ENCODE data around the gene MBD6. TPM values are rescaled to one million over a fixed set of nuclear protein-coding genes. Genes with fewer than 3 reads are reported as not detected.

MBD6 gene
- total RNA-seq, 2 experiments from 2014 or later = 80.9 to 85.4 TPM

- H3K27me3 Mint-ChIP-seq = no peaks in the 10 kb centered on the region
- ATAC-seq (peak; percentile 73), DNase-seq (peak; percentile 100)
- H3K4me1 Mint-ChIP-seq = peaks cover 55% of the 10 kb centered on the region
- CTCF ChIA-PET = interaction anchor here (1.0 to 2.7 kb wide), 7 partner anchors 23 to 91 kb away, joined by 3 to 10 read pairs (median 3); partner anchors contain the start of genes ARHGEF25, DCTN2 and GLI1
- H3K27ac Mint-ChIP-seq = peak within 1 kb of the TSS; percentile 100
- peaks cover 48% of the 10 kb centered on the region for H3K36me3 Mint-ChIP-seq
- peak within 1 kb of the TSS; percentile 93 for H3K4me3 Mint-ChIP-seq
- no peaks in the 10 kb centered on the region for H3K9me3 Mint-ChIP-seq (ENCODE audit: low read depth)
Measured at GRCh38 chr12:57520053-57520818, 2.4 kb upstream of the MBD6 start, which contains the start of gene DDIT3. DDIT3 (minus strand) TSS chr12:57520514; CDS start chr12:57517406, 3,108 bp downstream.

GRCh38 chr12:57521525-57522010 is 1.1 kb upstream of the MBD6 start:
- DNase-seq (peak; percentile 64), ATAC-seq (no peak)
- H3K27ac Mint-ChIP-seq = peak overlapping the region; percentile 100
- peaks cover 52% of the 10 kb centered on the region for H3K4me1 Mint-ChIP-seq
- CTCF ChIA-PET = interaction anchor here (1.1 to 2.7 kb wide), 4 partner anchors 25 to 63 kb away, joined by 3 to 10 read pairs (median 5); partner anchors contain the start of genes DCTN2 and GLI1
- H3K9me3 Mint-ChIP-seq (ENCODE audit: low read depth) = no peaks in the 10 kb centered on the region
- H3K4me3 Mint-ChIP-seq = peak overlapping the region; percentile 76
- H3K27me3 Mint-ChIP-seq = no peaks in the 10 kb centered on the region
- peaks cover 35% of the 10 kb centered on the region for H3K36me3 Mint-ChIP-seq

- CTCF ChIA-PET = interaction anchor here (1.2 to 2.4 kb wide), 6 partner anchors 24 to 96 kb away, joined by 3 to 13 read pairs (median 6); partner anchors contain the start of genes DCTN2 and GLI1
- DNase-seq (peak; percentile 68), ATAC-seq (no peak)
- no peaks in the 10 kb centered on the region for H3K9me3 Mint-ChIP-seq (ENCODE audit: low read depth)
- H3K4me3 Mint-ChIP-seq = peak overlapping the region; percentile 92
- H3K36me3 Mint-ChIP-seq = peaks cover 28% of the 10 kb centered on the region
- H3K27ac Mint-ChIP-seq = peak overlapping the region; percentile 91
- no peaks in the 10 kb centered on the region for H3K27me3 Mint-ChIP-seq
- peaks cover 46% of the 10 kb centered on the region for H3K4me1 Mint-ChIP-seq
Measured at GRCh38 chr12:57522887-57523705, 472 bp downstream of the MBD6 start.

GRCh38 chr12:57523706-57524614 is 1.3 kb downstream of the MBD6 start:
- Mint-ChIP-seq H3K27ac (peak overlapping the region; percentile 91), H3K4me3 (peak overlapping the region; percentile 92), H3K9me3 (ENCODE audit: low read depth) (no peaks in the 10 kb centered on the region), H3K36me3 (peaks cover 28% of the 10 kb centered on the region), H3K4me1 (peaks cover 38% of the 10 kb centered on the region), H3K27me3 (no peaks in the 10 kb centered on the region)
- CTCF ChIA-PET = interaction anchor here (0.9 to 2.4 kb wide), 10 partner anchors 20 to 97 kb away, joined by 3 to 13 read pairs (median 4); partner anchors contain the start of genes ARHGAP9, DCTN2 and GLI1
- ATAC-seq (no peak), DNase-seq (no peak)

GRCh38 chr12:57524814-57525614 is 2.4 kb downstream of the MBD6 start:
- ATAC-seq = no peak
- Mint-ChIP-seq H3K4me1 (peaks cover 33% of the 10 kb centered on the region), H3K36me3 (peaks cover 23% of the 10 kb centered on the region), H3K27ac (peak overlapping the region; percentile 32), H3K27me3 (no peaks in the 10 kb centered on the region), H3K9me3 (ENCODE audit: low read depth) (no peaks in the 10 kb centered on the region), H3K4me3 (no peak overlapping the region)
- CTCF ChIA-PET = interaction anchor here (0.9 to 2.4 kb wide), 6 partner anchors 19 to 96 kb away, joined by 3 to 13 read pairs (median 6); partner anchors contain the start of genes ARHGAP9, DCTN2 and GLI1
- no peak for DNase-seq

GRCh38 chr12:57525615-57526383 is 3.2 kb downstream of the MBD6 start:
- Mint-ChIP-seq H3K36me3 (peaks cover 24% of the 10 kb centered on the region), H3K4me1 (peaks cover 32% of the 10 kb centered on the region), H3K27ac (no peak overlapping the region), H3K4me3 (no peak overlapping the region), H3K27me3 (no peaks in the 10 kb centered on the region), H3K9me3 (ENCODE audit: low read depth) (no peaks in the 10 kb centered on the region)
- ATAC-seq (no peak), DNase-seq (no peak)
- CTCF ChIA-PET = no interaction called here

- H3K4me3 Mint-ChIP-seq = no peak overlapping the region
- no peak for DNase-seq
- peaks cover 26% of the 10 kb centered on the region for H3K36me3 Mint-ChIP-seq
- no peaks in the 10 kb centered on the region for H3K9me3 Mint-ChIP-seq (ENCODE audit: low read depth)
- ATAC-seq = no peak
- H3K27me3 Mint-ChIP-seq = no peaks in the 10 kb centered on the region
- CTCF ChIA-PET = no interaction called here
- H3K27ac Mint-ChIP-seq = no peak overlapping the region
- H3K4me1 Mint-ChIP-seq = peaks cover 24% of the 10 kb centered on the region
Measured at GRCh38 chr12:57526477-57527126, 4.0 kb downstream of the MBD6 start.

GRCh38 chr12:57527184-57527583 is 4.6 kb downstream of the MBD6 start:
- Mint-ChIP-seq H3K27me3 (no peaks in the 10 kb centered on the region), H3K4me1 (peaks cover 18% of the 10 kb centered on the region), H3K9me3 (ENCODE audit: low read depth) (no peaks in the 10 kb centered on the region), H3K4me3 (no peak overlapping the region), H3K36me3 (peaks cover 31% of the 10 kb centered on the region), H3K27ac (no peak overlapping the region)
- ATAC-seq (no peak), DNase-seq (no peak)
- CTCF ChIA-PET = no interaction called here

- Mint-ChIP-seq H3K36me3 (peaks cover 37% of the 10 kb centered on the region), H3K4me1 (peaks cover 17% of the 10 kb centered on the region), H3K27ac (no peak overlapping the region), H3K4me3 (no peak overlapping the region), H3K27me3 (no peaks in the 10 kb centered on the region), H3K9me3 (ENCODE audit: low read depth) (no peaks in the 10 kb centered on the region)
- DNase-seq = no peak
- no peak for ATAC-seq
- CTCF ChIA-PET = no interaction called here
Measured at GRCh38 chr12:57528176-57528575, 5.6 kb downstream of the MBD6 start.

GRCh38 chr12:57528831-57529555 is 6.4 kb downstream of the MBD6 start:
- peaks cover 9% of the 10 kb centered on the region for H3K4me1 Mint-ChIP-seq
- H3K27me3 Mint-ChIP-seq = no peaks in the 10 kb centered on the region
- no peak for ATAC-seq
- peaks cover 40% of the 10 kb centered on the region for H3K36me3 Mint-ChIP-seq
- DNase-seq = no peak
- H3K27ac Mint-ChIP-seq = no peak overlapping the region
- H3K9me3 Mint-ChIP-seq (ENCODE audit: low read depth) = no peaks in the 10 kb centered on the region
- CTCF ChIA-PET = no interaction called here
- no peak overlapping the region for H3K4me3 Mint-ChIP-seq
